Bronchial epithelial cell (primary cell): ENCODE measurements around the gene B3GNT9. TPM values are rescaled to one million over a fixed set of nuclear protein-coding genes. Genes with fewer than 3 reads are reported as not detected.

ENCODE experiments used
- DNase-seq: peaks from one replicate; pipeline ENCODE4 v3.0.0-alpha.2; 2010; ENCODE audit warnings: low read depth
- FAIRE-seq: peaks from 2 replicates; lab custom pipeline; 2011; peaks lifted over from hg19 to GRCh38; lab: Jason Lieb, UNC
- H3K27me3 ChIP-seq: 2 replicates; pipeline ENCODE4 v1.5.1; 2011; ENCODE audit warnings: low read length; ENCODE audit not compliant: control insufficient read depth, insufficient read depth
- H3K36me3 ChIP-seq: 2 replicates; pipeline ENCODE4 v1.5.1; 2011; ENCODE audit warnings: low read length; ENCODE audit not compliant: control insufficient read depth, insufficient read depth
- H3K4me3 ChIP-seq: 2 replicates; pipeline ENCODE4 v1.5.1; 2011; ENCODE audit warnings: mild to moderate bottlenecking, low read depth, low read length, control low read depth
- CTCF ChIP-seq: IDR thresholded peaks from 2 replicates; pipeline ENCODE4 v1.5.1; 2011; ENCODE audit warnings: mild to moderate bottlenecking, moderate library complexity, low read length, control low read depth, inconsistent platforms; ENCODE audit not compliant: insufficient read depth, severe bottlenecking
- total RNA-seq: library from RNA; depleted of rRNA; stranded (reverse); fragments of >200 nt; gene quantifications from 2 replicates; pipeline ENCODE4 v1.2.1, GENCODE V29; 2014

B3GNT9 gene
- total RNA-seq, 1 donor from 2014 or later, result 8.7 TPM

GRCh38 chr16:67105881-67106280 is 44.9 kb downstream of the B3GNT9 start:
- no peak for FAIRE-seq
- no peak for TF ChIP-seq CTCF

GRCh38 chr16:67105246-67105645 is 45.6 kb downstream of the B3GNT9 start:
- no peak for TF ChIP-seq CTCF
- no peaks in the 10 kb centered on the region for H3K36me3 ChIP-seq
- no peak overlapping the region for H3K4me3 ChIP-seq
- FAIRE-seq, result no peak
- no peak for DNase-seq
- no peaks in the 10 kb centered on the region for H3K27me3 ChIP-seq

More at GRCh38 chr16:67105881-67106280, 44.9 kb downstream of the B3GNT9 start:
- Histone ChIP-seq H3K4me3 (no peak overlapping the region), H3K36me3 (no peaks in the 10 kb centered on the region), H3K27me3 (no peaks in the 10 kb centered on the region)
- DNase-seq, result no peak

GRCh38 chr16:67104845-67105244 is 46.0 kb downstream of the B3GNT9 start:
- FAIRE-seq, result no peak
- TF ChIP-seq CTCF, result no peak
- Histone ChIP-seq H3K27me3 (no peaks in the 10 kb centered on the region), H3K36me3 (no peaks in the 10 kb centered on the region), H3K4me3 (no peak overlapping the region)
- peak; percentile 50 for DNase-seq

GRCh38 chr16:67104061-67104460 is 46.7 kb downstream of the B3GNT9 start:
- Histone ChIP-seq H3K4me3 (no peak overlapping the region), H3K36me3 (no peaks in the 10 kb centered on the region), H3K27me3 (no peaks in the 10 kb centered on the region)
- FAIRE-seq (no peak), DNase-seq (no peak)
- peak; percentile 53 for TF ChIP-seq CTCF

GRCh38 chr16:67101311-67102082 is 49.3 kb downstream of the B3GNT9 start:
- H3K36me3 ChIP-seq, result no peaks in the 10 kb centered on the region
- FAIRE-seq, result no peak
- no peaks in the 10 kb centered on the region for H3K27me3 ChIP-seq
- TF ChIP-seq CTCF, result no peak
- no peak for DNase-seq
- H3K4me3 ChIP-seq, result no peak overlapping the region
